NCI-H524 treated with DMSO at 0.1 percent for 48 hours (cell line): Measurements from ENCODE around the gene KARS1.

ENCODE experiments used
- DNase-seq: peaks from one replicate; lab custom pipeline; 2025; lab: John Stamatoyannopoulos, UW

Gene KARS1

DNA sequence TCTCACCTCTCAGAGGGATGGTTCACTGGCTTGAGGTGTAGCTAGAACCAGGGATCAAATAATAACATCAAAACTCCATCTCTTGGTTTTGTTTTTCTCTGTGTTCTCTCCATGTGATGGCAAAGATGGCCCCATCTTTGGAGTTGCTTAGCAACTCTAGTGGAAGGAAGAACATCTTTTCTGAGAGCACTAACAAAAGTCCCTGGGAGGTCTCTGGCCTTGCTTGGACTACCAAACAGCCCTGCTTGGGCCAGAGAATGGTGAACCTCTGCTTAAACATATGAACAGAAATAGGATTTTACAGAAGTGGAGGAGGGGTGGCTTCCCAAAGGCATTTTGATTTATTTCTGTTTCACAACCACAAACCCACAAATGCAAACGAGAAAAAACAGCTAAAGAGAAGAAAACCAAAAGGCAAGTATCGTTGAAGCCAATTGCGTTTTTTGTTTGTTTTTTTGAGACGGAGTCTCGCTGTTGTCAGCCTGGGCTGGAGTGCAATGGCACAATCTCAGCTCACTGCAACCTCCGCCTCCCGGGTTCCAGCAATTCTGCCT, 68.1 kb downstream of the KARS1 start:
- DNase-seq, result no peak

GRCh38 chr16:75578725-75579124, 68.7 kb downstream of the KARS1 start:
- DNase-seq, result no peak

- no peak for DNase-seq
These were observed 69.3 kb downstream of the KARS1 start for GRCh38 chr16:75578212-75578611.
